GM21528 (cell line): Measurements from ENCODE around the gene HRAS.

Experiments
- ATAC-seq: cut with Tn5 transposase; IDR thresholded peaks from one replicate; pipeline ENCODE4 v1.9.1; 2021; ENCODE audit warnings: mild to moderate bottlenecking, moderate library complexity; ENCODE audit not compliant: unreplicated experiment, low FRiP score

Gene HRAS

GRCh38 chr11:554428-555226 is 19.3 kb upstream of the HRAS start:
- ATAC-seq: no peak

DNA sequence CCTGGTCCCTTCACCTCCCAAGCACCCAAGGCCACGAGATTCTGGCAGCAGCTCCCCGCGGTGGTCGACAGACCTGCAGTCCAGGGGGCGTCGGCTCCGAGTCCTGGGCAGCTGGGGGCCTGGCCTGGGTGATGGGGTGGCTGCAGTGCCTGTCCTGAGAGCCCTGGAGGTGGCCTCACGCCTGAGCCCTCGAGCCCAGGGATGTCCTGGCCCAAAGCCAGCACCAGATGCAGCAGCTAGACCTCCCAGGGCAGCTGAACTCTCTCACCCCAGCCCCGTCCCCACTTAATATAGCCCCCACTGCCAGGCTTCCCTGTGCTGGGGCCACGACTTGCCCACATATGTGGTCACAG is 18.6 kb upstream of the HRAS start:
- no peak for ATAC-seq

GRCh38 chr11:553083-553987 is 18.0 kb upstream of the HRAS start:
- ATAC-seq: no peak

DNA sequence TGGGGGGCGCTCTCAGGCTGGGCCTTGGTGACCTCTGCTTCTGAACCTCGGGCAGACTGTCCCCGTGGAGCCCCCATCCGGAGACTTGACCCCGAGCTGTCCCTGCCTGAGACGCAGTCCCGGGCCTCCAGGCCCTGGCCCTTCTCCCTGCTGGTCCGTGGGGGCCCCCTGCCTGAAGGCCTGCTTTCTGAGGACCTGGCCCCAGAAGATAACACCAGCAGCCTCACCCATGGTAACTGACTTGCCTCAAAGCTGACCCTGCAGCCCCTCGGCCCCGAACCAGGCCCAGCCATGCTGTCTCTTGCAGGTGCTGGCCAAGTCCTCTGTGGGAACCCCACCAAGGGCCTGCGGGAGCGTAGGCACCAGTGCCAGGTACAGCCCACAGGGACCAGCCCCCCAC is 16.2 kb upstream of the HRAS start:
- no peak for ATAC-seq

DNA sequence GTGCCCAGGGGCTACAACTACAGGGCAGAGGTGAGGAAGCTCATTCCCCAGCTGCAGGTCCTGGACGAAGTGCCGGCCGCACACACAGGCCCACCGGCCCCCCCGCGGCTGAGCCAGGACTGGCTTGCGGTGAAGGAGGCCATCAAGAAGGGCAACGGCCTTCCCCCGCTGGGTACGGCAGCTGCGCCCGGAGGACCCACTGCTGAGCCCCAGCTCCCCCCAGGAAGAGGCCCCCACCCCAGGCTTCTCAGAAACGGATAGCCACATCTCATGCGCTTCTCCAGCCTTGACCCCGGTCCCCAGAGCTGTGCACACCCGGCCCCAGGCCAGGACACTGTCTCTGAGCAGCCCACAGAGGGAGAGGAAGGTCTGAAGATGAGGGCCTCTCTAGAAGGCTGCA is 15.8 kb upstream of the HRAS start:
- ATAC-seq: no peak

GRCh38 chr11:550746-551085 is 15.3 kb upstream of the HRAS start:
- no peak for ATAC-seq

GRCh38 chr11:550021-550745 is 14.8 kb upstream of the HRAS start:
- no peak for ATAC-seq

- no peak for ATAC-seq
Measured at GRCh38 chr11:548700-549603, 13.6 kb upstream of the HRAS start.

DNA sequence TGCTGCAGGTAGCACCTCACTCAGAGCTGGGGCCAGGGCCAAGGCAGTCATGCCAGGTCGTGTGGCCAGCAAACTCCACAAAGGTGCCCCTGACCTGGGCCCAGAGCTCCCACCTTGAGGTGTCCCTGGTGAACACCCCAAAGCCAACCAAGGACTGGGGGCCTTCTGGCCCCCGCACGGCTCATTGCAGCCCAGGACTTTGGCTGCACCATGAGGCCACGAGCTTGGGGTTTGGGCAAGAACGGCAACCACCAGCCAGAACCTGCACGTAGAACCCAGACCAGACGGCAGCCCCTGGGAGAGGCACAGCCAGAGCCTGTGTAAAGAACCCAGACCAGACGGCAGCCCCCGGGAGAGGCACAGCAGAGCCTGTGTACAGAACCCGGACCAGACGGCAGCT is 9.8 kb upstream of the HRAS start:
- ATAC-seq: no peak

GRCh38 chr11:544817-545166 is 9.4 kb upstream of the HRAS start:
- no peak for ATAC-seq

- ATAC-seq: no peak
Measured at GRCh38 chr11:541433-541885, 6.1 kb upstream of the HRAS start.

DNA sequence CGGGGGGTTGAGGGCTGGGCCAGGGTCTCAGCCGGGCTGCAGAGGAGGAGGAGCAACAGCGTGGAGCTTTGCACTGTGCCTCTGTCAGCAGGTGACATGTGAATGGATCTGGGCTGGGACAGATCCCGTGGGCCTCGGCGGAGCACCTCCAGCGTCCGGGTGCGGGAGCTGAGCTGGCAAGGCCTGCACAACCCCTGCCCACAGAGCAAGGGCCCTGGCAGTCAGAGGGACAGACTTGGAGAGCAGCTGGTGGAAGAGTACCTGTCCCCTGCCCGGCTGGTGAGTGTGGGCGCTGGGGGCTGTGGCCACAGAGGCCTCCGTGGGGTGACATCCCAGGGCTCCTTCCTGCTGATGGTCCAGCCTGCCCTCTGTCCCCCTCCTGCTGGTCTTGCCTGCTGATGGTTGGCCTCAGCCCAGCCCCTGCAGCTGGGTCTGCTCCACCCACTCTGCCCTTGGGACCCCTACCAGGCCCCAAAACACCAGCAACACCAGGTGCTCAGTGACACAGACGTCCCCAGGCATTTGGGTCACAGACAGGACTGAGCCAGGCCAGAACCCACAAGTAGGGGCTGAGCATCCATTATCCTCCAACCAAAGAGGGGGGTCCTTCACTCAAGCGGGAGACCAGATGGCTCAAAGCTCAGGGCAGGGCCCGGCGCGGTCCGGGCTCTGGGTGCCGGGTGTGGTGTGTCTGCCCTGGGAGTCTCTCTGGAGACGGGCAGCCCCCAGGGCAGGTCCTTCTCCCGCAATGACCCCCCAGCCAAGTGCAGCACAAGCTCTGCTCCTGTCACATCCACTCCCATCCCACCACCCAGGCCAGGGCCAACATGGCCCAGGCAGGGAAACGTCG is 5.4 kb upstream of the HRAS start:
- no peak for ATAC-seq

GRCh38 chr11:539971-540481 is 4.7 kb upstream of the HRAS start:
- ATAC-seq: no peak

DNA sequence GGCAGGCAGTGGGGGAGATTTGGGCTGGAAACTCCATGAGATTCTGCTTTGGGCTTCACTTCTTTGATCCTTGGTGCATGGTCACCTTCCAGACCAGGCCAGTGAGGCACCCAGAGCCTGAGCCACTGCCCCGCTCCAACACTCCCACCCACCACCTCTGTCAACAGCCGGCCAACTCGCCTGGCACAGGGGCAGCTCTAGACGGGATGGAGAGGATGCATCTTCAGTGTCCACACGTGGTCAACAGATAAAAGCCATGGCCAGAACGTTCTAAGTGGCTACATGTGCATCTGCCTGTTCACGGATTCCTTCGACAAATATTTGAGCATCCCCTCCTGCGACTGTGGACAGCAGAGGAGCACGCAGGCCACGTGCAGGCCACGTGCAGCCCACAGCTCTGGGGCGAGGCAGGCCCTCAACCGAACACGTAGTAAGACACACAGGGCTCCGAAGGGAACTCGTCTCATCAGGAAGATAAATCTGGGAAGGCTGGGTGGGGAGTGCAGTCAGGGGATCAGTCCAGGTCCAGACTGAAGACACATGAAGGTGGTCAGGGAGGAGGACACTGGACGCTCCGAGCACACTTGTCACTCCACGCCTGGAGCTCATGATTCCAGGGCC is 3.2 kb upstream of the HRAS start:
- no peak for ATAC-seq

- ATAC-seq: no peak
Measured at GRCh38 chr11:537622-538430, 2.5 kb upstream of the HRAS start.

DNA sequence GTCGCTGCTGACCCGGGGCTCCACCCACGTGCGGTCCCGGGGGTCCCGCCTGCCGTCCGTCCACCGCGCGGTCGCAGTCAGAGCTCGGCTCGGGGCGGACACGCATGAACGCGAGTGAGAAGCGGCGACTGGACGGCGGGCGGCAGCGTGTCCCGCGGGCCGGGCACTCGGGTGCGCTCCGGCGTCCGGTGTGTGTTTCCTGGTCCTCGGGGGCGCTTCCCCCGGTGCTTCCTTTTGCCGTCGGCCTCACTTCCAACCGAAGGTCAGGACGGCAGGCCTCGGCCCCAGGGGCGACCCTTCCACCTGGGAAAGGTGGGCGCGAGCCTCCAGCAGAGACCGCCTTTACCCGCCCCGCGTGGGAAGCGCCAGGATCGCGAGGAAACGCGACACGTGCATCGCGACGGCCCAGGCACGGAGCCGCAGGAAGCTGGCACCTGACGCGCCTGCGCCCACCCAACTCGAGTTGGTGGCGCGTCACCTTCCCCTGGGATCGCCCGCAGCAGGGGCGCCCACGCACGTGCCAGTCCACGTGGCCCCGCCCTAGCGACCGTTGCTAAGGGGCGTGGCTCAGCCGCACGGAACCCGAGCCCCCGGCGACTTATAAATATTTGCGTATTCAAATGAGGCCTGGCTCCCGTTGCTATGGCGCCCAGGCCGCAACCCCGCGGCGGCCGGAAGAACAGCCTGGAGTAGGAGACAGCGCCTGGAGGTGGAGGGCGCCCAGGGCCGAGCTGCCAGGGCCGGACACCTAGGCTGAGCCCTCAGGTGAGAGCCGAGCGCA is 1.7 kb upstream of the HRAS start, which contains the start of gene LRRC56:
Gene LRRC56, plus strand, starts transcription at position 687 of the 781 bp plus-strand sequence. CDS start 3,158 bp downstream, outside the sequence.
- no peak for ATAC-seq

DNA sequence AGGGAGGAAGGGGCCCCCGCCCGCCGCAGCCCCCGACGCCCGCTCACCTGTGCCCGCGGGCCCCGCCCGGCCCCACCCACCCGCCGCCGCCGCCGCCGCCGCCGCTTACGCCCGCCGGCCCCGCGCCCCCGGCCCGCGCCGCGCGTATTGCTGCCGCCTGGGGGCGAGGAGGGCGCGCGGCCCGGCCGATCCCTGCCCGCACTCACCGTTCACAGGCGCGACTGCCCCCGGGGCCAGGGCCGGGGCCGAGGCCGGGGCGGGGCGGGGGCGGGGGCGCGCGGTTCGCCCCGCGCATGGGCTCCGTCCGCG is 212 bp downstream of the HRAS start:
- ATAC-seq: no peak
